Epithelial cell of proximal tubule (primary cell): ENCODE results near the gene FGF19. TPM values are rescaled to one million over a fixed set of nuclear protein-coding genes. Genes with fewer than 3 reads are reported as not detected.

ENCODE experiments used
- DNase-seq: peaks from one replicate; pipeline ENCODE4 v3.0.0-alpha.2; 2011; ENCODE audit warnings: low read depth
- H3K4me3 ChIP-seq: 2 replicates; pipeline ENCODE4 v1.5.1; 2011; ENCODE audit warnings: low read depth, mild to moderate bottlenecking, low read length
- total RNA-seq: library from RNA; depleted of rRNA; stranded (reverse); fragments of >200 nt; gene quantifications from 2 replicates; pipeline ENCODE4 v1.2.3, GENCODE V29; 2015
- TF ChIP-seq, protein P1 (sequence below): conservative IDR thresholded peaks from 2 replicates; pipeline ENCODE4 v1.5.1; 2012; ENCODE audit warnings: low read depth, mild to moderate bottlenecking, low read length

FGF19 gene
- total RNA-seq, 1 donor from 2014 or later = not detected

DNA sequence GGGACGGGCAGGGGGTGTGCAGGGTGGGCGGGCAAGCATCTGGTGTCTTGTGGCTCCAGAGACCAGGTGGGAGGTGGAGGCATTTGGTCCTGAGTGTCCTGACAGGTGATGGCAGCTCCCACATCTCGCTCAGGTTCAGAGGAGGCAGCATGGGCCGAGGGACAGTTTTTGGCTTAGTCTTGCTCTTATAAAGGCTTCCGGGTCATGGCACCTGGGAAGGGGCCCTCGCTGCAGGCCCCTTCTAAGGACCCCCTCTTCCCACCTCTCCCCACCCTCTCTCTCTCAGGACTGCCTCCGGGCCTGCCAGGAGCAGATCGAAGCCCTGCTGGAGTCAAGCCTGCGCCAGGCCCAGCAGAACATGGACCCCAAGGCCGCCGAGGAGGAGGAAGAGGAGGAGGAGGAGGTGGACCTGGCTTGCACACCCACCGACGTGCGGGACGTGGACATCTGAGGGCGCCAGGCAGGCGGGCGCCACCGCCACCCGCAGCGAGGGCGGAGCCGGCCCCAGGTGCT lies 52.9 kb downstream of the FGF19 start:
- DNase-seq = no peak
- TF ChIP-seq, protein P1, sequence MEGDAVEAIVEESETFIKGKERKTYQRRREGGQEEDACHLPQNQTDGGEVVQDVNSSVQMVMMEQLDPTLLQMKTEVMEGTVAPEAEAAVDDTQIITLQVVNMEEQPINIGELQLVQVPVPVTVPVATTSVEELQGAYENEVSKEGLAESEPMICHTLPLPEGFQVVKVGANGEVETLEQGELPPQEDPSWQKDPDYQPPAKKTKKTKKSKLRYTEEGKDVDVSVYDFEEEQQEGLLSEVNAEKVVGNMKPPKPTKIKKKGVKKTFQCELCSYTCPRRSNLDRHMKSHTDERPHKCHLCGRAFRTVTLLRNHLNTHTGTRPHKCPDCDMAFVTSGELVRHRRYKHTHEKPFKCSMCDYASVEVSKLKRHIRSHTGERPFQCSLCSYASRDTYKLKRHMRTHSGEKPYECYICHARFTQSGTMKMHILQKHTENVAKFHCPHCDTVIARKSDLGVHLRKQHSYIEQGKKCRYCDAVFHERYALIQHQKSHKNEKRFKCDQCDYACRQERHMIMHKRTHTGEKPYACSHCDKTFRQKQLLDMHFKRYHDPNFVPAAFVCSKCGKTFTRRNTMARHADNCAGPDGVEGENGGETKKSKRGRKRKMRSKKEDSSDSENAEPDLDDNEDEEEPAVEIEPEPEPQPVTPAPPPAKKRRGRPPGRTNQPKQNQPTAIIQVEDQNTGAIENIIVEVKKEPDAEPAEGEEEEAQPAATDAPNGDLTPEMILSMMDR = no peak
- H3K4me3 ChIP-seq = no peak overlapping the region

DNA sequence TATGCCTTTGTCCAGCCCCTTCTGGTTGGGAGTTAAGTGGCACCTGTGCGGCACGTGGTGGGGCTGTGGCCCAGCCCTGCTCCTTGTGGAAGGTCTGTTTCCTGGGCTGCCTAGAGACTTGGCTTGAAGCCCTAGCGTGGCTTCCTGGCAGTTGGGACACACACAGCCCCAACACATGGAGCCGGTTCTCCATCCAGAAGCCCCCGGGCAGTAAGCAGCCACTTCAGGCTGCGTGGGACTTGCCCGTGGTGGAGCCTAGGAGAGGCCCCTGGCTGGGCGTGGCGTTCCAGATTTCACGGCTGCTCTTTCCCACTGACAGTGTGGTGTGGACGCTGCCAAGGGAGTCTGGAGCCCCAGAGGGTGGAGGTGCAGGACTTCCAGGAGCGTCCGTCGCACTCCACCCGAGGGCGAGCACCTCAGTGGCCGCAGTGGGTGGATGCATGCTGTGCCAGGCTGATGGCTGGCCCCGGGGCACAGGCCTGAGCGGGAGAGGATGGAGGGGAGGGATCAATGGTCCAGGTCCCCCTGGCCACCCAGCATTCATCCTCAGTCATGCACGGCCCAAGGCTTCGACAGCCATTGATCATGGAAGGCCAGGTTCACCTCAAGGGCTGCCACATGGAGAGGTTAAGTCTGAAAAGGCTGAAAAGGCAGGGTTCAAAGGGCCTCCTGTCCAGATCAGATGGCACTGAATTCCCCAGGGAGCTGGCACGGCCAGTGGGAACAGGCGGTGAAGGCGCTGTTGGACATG lies 53.6 kb downstream of the FGF19 start:
- DNase-seq = no peak
- TF ChIP-seq, protein P1 = no peak
- no peak overlapping the region for H3K4me3 ChIP-seq

DNA sequence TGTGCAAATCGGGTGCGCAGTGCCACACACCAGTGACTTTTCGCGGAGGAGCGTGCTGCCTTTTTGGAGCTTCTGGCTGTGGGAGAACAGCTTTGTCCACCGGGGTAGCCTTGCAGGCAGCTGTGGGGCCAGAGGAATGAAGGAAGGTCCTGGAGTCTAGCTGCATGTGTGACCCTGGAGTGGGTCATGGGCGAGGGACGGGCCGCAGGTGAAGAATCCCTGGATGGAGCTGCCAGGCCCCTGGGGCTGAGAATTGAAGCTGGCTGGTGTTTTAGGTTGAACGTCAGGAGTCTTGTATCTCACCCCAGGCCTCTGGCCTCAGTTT lies 54.3 kb downstream of the FGF19 start:
- TF ChIP-seq, protein P1 = no peak
- no peak overlapping the region for H3K4me3 ChIP-seq
- no peak for DNase-seq

DNA sequence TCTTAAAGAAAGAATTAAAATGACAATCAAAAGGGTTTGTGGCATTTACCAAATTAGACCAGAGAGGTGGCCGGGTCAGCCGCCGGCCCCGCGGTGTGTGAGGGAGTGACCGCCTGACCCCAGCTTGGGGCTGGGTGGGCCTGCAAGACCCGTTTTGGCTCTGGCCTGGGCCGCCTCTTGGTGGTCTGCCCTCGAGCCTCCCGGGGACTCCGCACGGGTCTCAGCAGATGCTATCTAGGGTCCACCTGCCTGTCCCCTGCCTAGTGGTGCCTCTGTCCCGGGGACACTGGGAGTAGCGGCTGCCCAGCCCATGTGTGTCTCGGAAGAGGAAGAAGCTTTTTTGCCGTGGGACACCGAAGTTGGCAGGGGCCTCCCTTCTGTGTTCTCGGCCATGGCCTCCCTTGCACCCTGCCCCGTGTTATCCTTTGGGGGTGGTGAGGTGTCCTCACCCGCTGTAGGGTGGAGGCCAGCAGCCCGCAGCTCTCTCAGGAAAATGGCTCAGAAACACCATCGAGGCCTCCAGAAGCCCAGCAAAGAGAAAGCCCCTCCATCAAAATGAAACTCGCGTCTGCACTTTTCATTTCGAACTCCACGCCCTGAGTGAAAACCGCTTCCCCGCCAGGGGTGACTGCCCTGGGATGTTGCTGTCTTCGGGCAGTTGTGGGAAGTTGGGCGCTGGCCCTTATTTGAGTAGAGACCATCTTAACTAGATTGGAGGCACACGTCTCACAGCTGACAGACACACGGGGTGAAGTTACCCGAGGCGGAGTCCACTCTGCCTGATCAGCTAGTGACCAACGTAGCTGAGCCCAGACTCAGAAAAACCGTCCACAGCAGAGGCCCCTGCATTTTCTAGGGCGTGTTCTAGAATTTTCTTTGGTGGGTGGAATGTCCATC lies 54.9 kb downstream of the FGF19 start:
- H3K4me3 ChIP-seq = no peak overlapping the region
- TF ChIP-seq, protein P1 = no peak
- no peak for DNase-seq

Other genes with a start within 250 kb of the FGF19 start
- gene LINC01488, start 222.4 kb downstream of the FGF19 start, total RNA-seq = not detected in 2 replicates
- 345 and 533 TPM in 2 replicates for gene CCND1, start 62.9 kb downstream of the FGF19 start, total RNA-seq
- 15.9 and 17.3 TPM in 2 replicates for gene LTO1, start 28.7 kb downstream of the FGF19 start, total RNA-seq
- gene FGF4, start 71.3 kb upstream of the FGF19 start, total RNA-seq = not detected in 2 replicates
- gene FGF3, start 115.4 kb upstream of the FGF19 start, total RNA-seq = not detected in 2 replicates